ENCODE measurements around the gene PLA2G2E.

DNA sequence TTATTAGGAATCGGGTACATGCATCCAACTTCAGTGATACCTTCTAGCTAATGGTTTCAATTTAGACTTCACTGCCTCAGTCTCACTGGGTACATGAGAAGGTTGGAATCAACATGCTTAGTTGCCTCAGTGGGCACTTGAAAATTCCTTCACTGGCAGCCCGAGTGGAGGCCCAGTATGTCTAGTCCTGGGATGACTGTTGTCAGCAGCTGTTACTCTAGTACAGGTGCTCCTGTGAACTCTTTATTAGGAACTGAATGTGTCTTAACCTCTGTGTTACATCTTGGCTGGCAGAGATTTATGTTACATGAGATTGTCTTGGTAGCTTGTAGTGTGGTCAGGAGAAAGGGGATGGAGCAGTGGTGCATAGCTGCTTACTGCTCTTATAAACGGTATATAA lies 13.4 kb downstream of the PLA2G2E start:
- TF ChIP-seq, protein P1, sequence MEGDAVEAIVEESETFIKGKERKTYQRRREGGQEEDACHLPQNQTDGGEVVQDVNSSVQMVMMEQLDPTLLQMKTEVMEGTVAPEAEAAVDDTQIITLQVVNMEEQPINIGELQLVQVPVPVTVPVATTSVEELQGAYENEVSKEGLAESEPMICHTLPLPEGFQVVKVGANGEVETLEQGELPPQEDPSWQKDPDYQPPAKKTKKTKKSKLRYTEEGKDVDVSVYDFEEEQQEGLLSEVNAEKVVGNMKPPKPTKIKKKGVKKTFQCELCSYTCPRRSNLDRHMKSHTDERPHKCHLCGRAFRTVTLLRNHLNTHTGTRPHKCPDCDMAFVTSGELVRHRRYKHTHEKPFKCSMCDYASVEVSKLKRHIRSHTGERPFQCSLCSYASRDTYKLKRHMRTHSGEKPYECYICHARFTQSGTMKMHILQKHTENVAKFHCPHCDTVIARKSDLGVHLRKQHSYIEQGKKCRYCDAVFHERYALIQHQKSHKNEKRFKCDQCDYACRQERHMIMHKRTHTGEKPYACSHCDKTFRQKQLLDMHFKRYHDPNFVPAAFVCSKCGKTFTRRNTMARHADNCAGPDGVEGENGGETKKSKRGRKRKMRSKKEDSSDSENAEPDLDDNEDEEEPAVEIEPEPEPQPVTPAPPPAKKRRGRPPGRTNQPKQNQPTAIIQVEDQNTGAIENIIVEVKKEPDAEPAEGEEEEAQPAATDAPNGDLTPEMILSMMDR (IDR thresholded peaks at IDR 0.05) = no peak
- no peak for TF ChIP-seq POLR2A (IDR thresholded peaks at IDR 0.05)
- no peak for TF ChIP-seq POLR2AphosphoS5 (IDR thresholded peaks at IDR 0.05; ENCODE audit: insufficient read depth in 1 of 2, low read depth in 1 of 2)
